K562 (cell line): Measurements from ENCODE around the gene WWP2. TPM values are rescaled to one million over a fixed set of nuclear protein-coding genes. Genes with fewer than 3 reads are reported as not detected.

ENCODE experiments used
- ATAC-seq: fragments of 200-7000 bp; cut with Tn5 transposase; 3 replicates; pipeline ENCODE4 v1.9.1; 2020; ENCODE audit warnings: moderate library complexity
- BruUV-seq: library from RNA; stranded (reverse); fragments of 400-500 nt; replicated peaks from 2 replicates; lab custom pipeline; 2021; lab: Mats Ljungman, UMichigan
- CTCF ChIA-PET: fragments of 300-600 bp; formaldehyde crosslinking; extraction: SDS; loops from one replicate; lab custom pipeline; 2021; ENCODE audit warnings: low intra/inter-chr PET ratio; lab: Yijun Ruan, JAX
- POLR2A ChIA-PET: fragments of 300-600, 350-650 bp; sonication (Branson Sonifier 250); formaldehyde crosslinking; extraction: SDS; loops from one replicate; lab custom pipeline; 2021; ENCODE audit warnings: antibody characterized with exemption, inconsistent platforms; lab: Yijun Ruan, JAX
- DNase-seq, 4 experiments: peaks; one replicate each; pipeline versions ENCODE4 v3.0.0 to v3.0.0-alpha.2; 2011 to 2018; ENCODE audit warnings: low spot score in 3 of 4, mixed read lengths in 3 of 4; ENCODE audit errors: extremely low read depth in 1 of 4
- FAIRE-seq: peaks from 2 replicates; lab custom pipeline; 2011; peaks lifted over from hg19 to GRCh38; lab: Jason Lieb, UNC
- H2AFZ ChIP-seq: 2 replicates; pipeline ENCODE4 v1.6.0; 2011; ENCODE audit warnings: low read depth, low read length, control low read depth, inconsistent platforms
- H3K27ac ChIP-seq: fragments of 200-600 bp; 3 replicates; pipeline ENCODE4 v1.8.0; 2011; ENCODE audit warnings: low read depth, mild to moderate bottlenecking, control low read depth, inconsistent platforms, low read length, moderate library complexity, mixed read lengths; ENCODE audit errors: extremely low read depth
- H3K27me3 ChIP-seq, 2 experiments: fragments of 300-600 bp in 1 of 2; 2 replicates in 1 of 2; 3 replicates in 1 of 2; pipeline versions ENCODE4 v1.6.0 to v1.8.0; 2011; ENCODE audit warnings: inconsistent platforms in 2 of 2, low read length in 2 of 2, mild to moderate bottlenecking in 1 of 2, mixed read lengths in 1 of 2, moderate library complexity in 1 of 2; ENCODE audit not compliant: control insufficient read depth in 2 of 2, insufficient read depth in 2 of 2
- H3K36me3 ChIP-seq: fragments of 300-600 bp; 3 replicates; pipeline ENCODE4 v1.8.0; 2011; ENCODE audit warnings: mild to moderate bottlenecking, low read length, inconsistent platforms; ENCODE audit not compliant: control insufficient read depth, insufficient read depth
- H3K4me1 ChIP-seq, 2 experiments: fragments of 200-600 bp in 1 of 2; replicated peaks in 1 of 2; 2 replicates in 1 of 2; 3 replicates in 1 of 2; pipeline versions ENCODE4 v1.5.1 to v1.8.0; 2011; ENCODE audit warnings: inconsistent platforms in 2 of 2, low read length in 2 of 2, mild to moderate bottlenecking in 1 of 2, mixed read lengths in 1 of 2, moderate library complexity in 1 of 2; ENCODE audit not compliant: control insufficient read depth in 2 of 2, insufficient read depth in 2 of 2
- H3K4me2 ChIP-seq: 2 replicates; pipeline ENCODE4 v1.6.1; 2011; ENCODE audit warnings: low read length, control low read depth, inconsistent platforms, mixed read lengths; ENCODE audit not compliant: insufficient read depth
- H3K4me3 ChIP-seq: fragments of 200-600 bp; sonication (generic), shearing (Covaris generic); 2 replicates; pipeline ENCODE4 v1.5.1; 2016; ENCODE audit warnings: control low read depth, inconsistent platforms
- H3K79me2 ChIP-seq: fragments of 200-600 bp; 3 replicates; pipeline ENCODE4 v1.8.0; 2011; ENCODE audit warnings: low read length, inconsistent platforms; ENCODE audit not compliant: control insufficient read depth, insufficient read depth
- H3K9ac ChIP-seq, 2 experiments: 2 replicates each; pipeline versions ENCODE4 v1.6.0 to v1.6.1; 2011; ENCODE audit warnings: low read depth in 2 of 2, low read length in 2 of 2, control low read depth in 1 of 2, inconsistent platforms in 1 of 2, mild to moderate bottlenecking in 1 of 2, mixed read lengths in 1 of 2; ENCODE audit not compliant: insufficient read depth in 1 of 2
- H3K9me1 ChIP-seq: one replicate; pipeline ENCODE4 v1.6.0; 2011; ENCODE audit warnings: inconsistent platforms, mild to moderate bottlenecking, low read length, moderate library complexity; ENCODE audit not compliant: control insufficient read depth, insufficient read depth
- H3K9me3 ChIP-seq: replicated peaks from 2 replicates; pipeline ENCODE4 v1.5.1; 2011; ENCODE audit warnings: low read depth, low read length, inconsistent platforms; ENCODE audit not compliant: control insufficient read depth, insufficient read depth
- H4K20me1 ChIP-seq: replicated peaks from 2 replicates; pipeline ENCODE4 v1.6.1; 2011; ENCODE audit warnings: low read length, inconsistent platforms, mixed read lengths; ENCODE audit not compliant: control insufficient read depth, insufficient read depth
- CBX3 ChIP-seq, 2 experiments: IDR thresholded peaks; 1 replicate in 1 of 2; 2 replicates in 1 of 2; pipeline ENCODE4 v1.6.1; 2012; ENCODE audit warnings: inconsistent platforms in 2 of 2, low read length in 2 of 2, borderline replicate concordance in 1 of 2, control low read depth in 1 of 2
- FUS ChIP-seq: fragments of 200-400 bp; formaldehyde crosslinking; optimal IDR thresholded peaks from 2 replicates; pipeline ENCODE3; 2017; ENCODE audit warnings: low read depth, low read length
- HDGF ChIP-seq: fragments of 450-650 bp; IDR thresholded peaks from 2 replicates; pipeline ENCODE4 v1.6.1; 2016
- HLTF ChIP-seq: fragments of 450-650 bp; IDR thresholded peaks from 2 replicates; pipeline ENCODE4 v1.6.1; 2016
- JUND ChIP-seq, 2 experiments: IDR thresholded peaks; 2 replicates in 1 of 2; 3 replicates in 1 of 2; pipeline ENCODE4 v1.6.1; 2011; ENCODE audit warnings: borderline replicate concordance in 2 of 2, low read depth in 2 of 2, low read length in 2 of 2, improper control_type of control experiment in 1 of 2, missing biosample characterization in 1 of 2, missing genetic modification characterization in 1 of 2, missing genetic modification reagents in 1 of 2
- KHSRP ChIP-seq: fragments of 450-650 bp; IDR thresholded peaks from 2 replicates; pipeline ENCODE4 v1.6.1; 2017
- MCM5 ChIP-seq: fragments of 450-650 bp; IDR thresholded peaks from 2 replicates; pipeline ENCODE4 v1.6.1; 2016; ENCODE audit warnings: low read depth
- NCOA4 ChIP-seq: fragments of 450-650 bp; IDR thresholded peaks from 2 replicates; pipeline ENCODE4 v1.6.1; 2018; ENCODE audit warnings: mild to moderate bottlenecking; ENCODE audit not compliant: partially characterized antibody
- POLR3A ChIP-seq: IDR thresholded peaks from 2 replicates; pipeline ENCODE4 v1.6.1; 2011; ENCODE audit warnings: borderline replicate concordance, mild to moderate bottlenecking, moderate library complexity; ENCODE audit not compliant: insufficient read length, insufficient read depth; ENCODE audit errors: extremely low read depth
- RFX1 ChIP-seq: fragments of 450-650 bp; IDR thresholded peaks from 2 replicates; pipeline ENCODE4 v1.6.1; 2016; ENCODE audit warnings: mild to moderate bottlenecking, moderate library complexity
- ZBTB2 ChIP-seq: fragments of 450-650 bp; IDR thresholded peaks from 2 replicates; pipeline ENCODE4 v1.6.1; 2016; ENCODE audit warnings: antibody characterized with exemption
- ZBTB7A ChIP-seq: IDR thresholded peaks from 2 replicates; pipeline ENCODE4 v1.6.1; 2011; ENCODE audit warnings: low read depth, mild to moderate bottlenecking, low read length, moderate library complexity, borderline replicate concordance; ENCODE audit not compliant: control insufficient read depth
- ZNF121 ChIP-seq: sonication (generic); formaldehyde crosslinking; conservative IDR thresholded peaks from 2 replicates; pipeline ENCODE4 v1.8.0; 2022; ENCODE audit warnings: missing genetic modification reagents
- WGBS: fragments of 100-300 bp; shearing (Covaris generic); methylation state at CpG from one replicate; pipeline ENCODE4 v1.1.6; 2016; ENCODE audit warnings: low coverage, mixed read lengths; ENCODE audit not compliant: insufficient coverage; ENCODE audit errors: missing lambda C conversion rate; 5-methylcytosine and 5-hydroxymethylcytosine counted together
- in situ Hi-C: fragments of 300-500 bp; cut with MboI; formaldehyde crosslinking; loops from 4 replicates; pipeline ENCODE4 v1.15.0; 2018; ENCODE audit warnings: inconsistent platforms, mixed read lengths
- intact Hi-C: fragments of 100-400 bp; cut with micrococcal nuclease; formaldehyde crosslinking; loops from 2 replicates; pipeline ENCODE4 v1.14.2; 2022
- polyA plus RNA-seq, 8 experiments: library from polyadenylated mRNA; depleted of rRNA in 4 of 8; stranded (reverse) in 5 of 8; unstranded in 3 of 8; fragments of >200 nt; fragmentation: Nextera tagmentation in 2 of 8; fragmentation: Illumina TruSeq in 1 of 8; extraction: Ambion mirVana in 2 of 8; extraction: Trizol in 1 of 8; gene quantifications; 2 replicates each; pipeline versions ENCODE4 v1.2.1 to v1.2.3, GENCODE V29; 2011 to 2014; ENCODE audit warnings: inconsistent platforms in 1 of 8, missing spikeins in 1 of 8
- total RNA-seq, 7 experiments: library from RNA; depleted of rRNA in 6 of 7; stranded (reverse); fragments of >200 nt in 6 of 7; fragmentation: Illumina TruSeq in 2 of 7; extraction: Trizol in 2 of 7; gene quantifications; 2 replicates each; pipeline versions ENCODE4 v1.2.1 to v1.2.3, GENCODE V29; 2011 to 2021; ENCODE audit warnings: low replicate concordance in 1 of 7
- TF ChIP-seq, protein P1 (sequence below): IDR thresholded peaks from 3 replicates; pipeline ENCODE4 v1.6.1; 2011; ENCODE audit warnings: borderline replicate concordance, mild to moderate bottlenecking, moderate library complexity; ENCODE audit not compliant: insufficient read length; ENCODE audit errors: extremely low read depth
- TF ChIP-seq, protein P2 (sequence below): sonication (generic); formaldehyde crosslinking; IDR thresholded peaks from 2 replicates; pipeline ENCODE4 v1.8.0; 2022; ENCODE audit warnings: mild to moderate bottlenecking, missing genetic modification reagents

Gene WWP2
- total and polyA plus RNA-seq, 9 of the 15 experiments (the other 6 are each of a cell fraction or from before 2014, with no cell fraction given), result 1.9 to 34.4 (median 14.6) TPM

DNA sequence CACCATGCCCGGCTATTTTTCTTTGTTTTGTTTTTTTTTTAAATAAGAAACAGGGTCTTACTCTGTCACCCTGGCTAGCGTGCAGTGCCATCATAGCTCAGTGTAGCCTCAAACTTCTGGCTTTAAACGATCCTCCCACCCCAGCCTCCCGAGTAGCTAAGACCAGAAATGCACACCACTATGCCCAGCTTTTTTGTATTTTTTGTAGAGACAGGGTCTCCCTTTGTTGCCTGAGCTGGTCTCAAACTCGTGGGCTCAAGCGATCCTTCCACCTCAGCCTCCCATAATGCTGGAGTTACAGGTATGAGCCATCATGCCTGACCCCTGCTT is 59.7 kb downstream of the WWP2 start:
- Histone ChIP-seq H3K36me3 (no peaks in the 10 kb centered on the region), H3K4me2 (no peak overlapping the region), H3K79me2 (no peaks in the 10 kb centered on the region), H3K9me1 (no peaks in the 10 kb centered on the region), H4K20me1 (no peaks in the 10 kb centered on the region), H3K9ac (no peak overlapping the region), H3K4me1 (no peaks in the 10 kb centered on the region; a peak in 1 of 5 replicates), H3K4me3 (no peak overlapping the region), H3K27ac (no peak overlapping the region), H2AFZ (no peak overlapping the region), H3K9me3 (no peaks in the 10 kb centered on the region; the same call in 1 of the 2 replicates), H3K27me3 (no peaks in the 10 kb centered on the region)
- intact Hi-C loops, result no loop called here
- ATAC-seq, result no peak
- TF ChIP-seq HLTF (no peak), ZNF121 (no peak), CBX3 (IDR thresholded peaks at IDR 0.05; ENCODE audit: borderline replicate concordance in 1 of 2, low read length in 2 of 2) (no peak), JUND (IDR thresholded peaks at IDR 0.05; ENCODE audit: borderline replicate concordance, low read depth, low read length) (no peak), JUND (tag; IDR thresholded peaks at IDR 0.05; ENCODE audit: borderline replicate concordance, low read depth, low read length) (no peak), ZBTB2 (no peak), MCM5 (no peak), POLR3A (no peak), RFX1 (no peak), ZBTB7A (no peak), KHSRP (no peak), NCOA4 (no peak), HDGF (no peak), FUS (no peak)
- TF ChIP-seq, protein P1, sequence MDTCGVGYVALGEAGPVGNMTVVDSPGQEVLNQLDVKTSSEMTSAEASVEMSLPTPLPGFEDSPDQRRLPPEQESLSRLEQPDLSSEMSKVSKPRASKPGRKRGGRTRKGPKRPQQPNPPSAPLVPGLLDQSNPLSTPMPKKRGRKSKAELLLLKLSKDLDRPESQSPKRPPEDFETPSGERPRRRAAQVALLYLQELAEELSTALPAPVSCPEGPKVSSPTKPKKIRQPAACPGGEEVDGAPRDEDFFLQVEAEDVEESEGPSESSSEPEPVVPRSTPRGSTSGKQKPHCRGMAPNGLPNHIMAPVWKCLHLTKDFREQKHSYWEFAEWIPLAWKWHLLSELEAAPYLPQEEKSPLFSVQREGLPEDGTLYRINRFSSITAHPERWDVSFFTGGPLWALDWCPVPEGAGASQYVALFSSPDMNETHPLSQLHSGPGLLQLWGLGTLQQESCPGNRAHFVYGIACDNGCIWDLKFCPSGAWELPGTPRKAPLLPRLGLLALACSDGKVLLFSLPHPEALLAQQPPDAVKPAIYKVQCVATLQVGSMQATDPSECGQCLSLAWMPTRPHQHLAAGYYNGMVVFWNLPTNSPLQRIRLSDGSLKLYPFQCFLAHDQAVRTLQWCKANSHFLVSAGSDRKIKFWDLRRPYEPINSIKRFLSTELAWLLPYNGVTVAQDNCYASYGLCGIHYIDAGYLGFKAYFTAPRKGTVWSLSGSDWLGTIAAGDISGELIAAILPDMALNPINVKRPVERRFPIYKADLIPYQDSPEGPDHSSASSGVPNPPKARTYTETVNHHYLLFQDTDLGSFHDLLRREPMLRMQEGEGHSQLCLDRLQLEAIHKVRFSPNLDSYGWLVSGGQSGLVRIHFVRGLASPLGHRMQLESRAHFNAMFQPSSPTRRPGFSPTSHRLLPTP, result no peak
- TF ChIP-seq, protein P2, sequence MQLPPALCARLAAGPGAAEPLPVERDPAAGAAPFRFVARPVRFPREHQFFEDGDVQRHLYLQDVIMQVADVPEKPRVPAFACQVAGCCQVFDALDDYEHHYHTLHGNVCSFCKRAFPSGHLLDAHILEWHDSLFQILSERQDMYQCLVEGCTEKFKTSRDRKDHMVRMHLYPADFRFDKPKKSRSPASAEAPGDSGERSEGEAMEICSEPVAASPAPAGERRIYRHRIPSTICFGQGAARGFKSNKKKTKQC, result no peak
- no peak for DNase-seq
- BruUV-seq, result no TSS peak
- in situ Hi-C loops, result no loop called here
- ChIA-PET POLR2A (interaction anchor here (1.7 kb wide), 1 partner anchor 15 kb away, joined by 8 read pairs; no protein-coding TSS in a partner anchor), CTCF (no interaction called here)
- WGBS, result 64% methylated on average over 6 of the region's 6 CpGs
- FAIRE-seq, result no peak
